Kidney (tissue), 14 donors: Measurements from ENCODE around the gene WASL. TPM values are rescaled to one million over a fixed set of nuclear protein-coding genes. Genes with fewer than 3 reads are reported as not detected.

ENCODE experiments used
- DNase-seq, 5 donors: peaks; one replicate each; pipeline ENCODE4 v3.0.0-alpha.2; 2013 to 2020
- FAIRE-seq: peaks from 2 replicates; lab custom pipeline; 2012; peaks lifted over from hg19 to GRCh38; lab: Jason Lieb, UNC
- H3K27ac ChIP-seq, 2 donors: one replicate each; pipeline ENCODE4 v1.7.0; 2013; ENCODE audit warnings: low read depth in 2 of 2, low read length in 2 of 2, inconsistent platforms in 1 of 2
- H3K27me3 ChIP-seq: one replicate; pipeline ENCODE4 v1.7.1; 2013; ENCODE audit warnings: low read length, inconsistent platforms; ENCODE audit not compliant: control insufficient read depth, insufficient read depth
- H3K36me3 ChIP-seq, 3 donors: one replicate each; pipeline versions ENCODE4 v1.7.0 to v1.7.1; 2013; ENCODE audit warnings: low read length in 3 of 3, control low read depth in 1 of 3, inconsistent platforms in 1 of 3; ENCODE audit not compliant: insufficient read depth in 3 of 3, control insufficient read depth in 2 of 3
- H3K4me1 ChIP-seq, 3 donors: one replicate each; pipeline versions ENCODE4 v1.7.0 to v1.7.1; 2013; ENCODE audit warnings: low read length in 3 of 3, inconsistent platforms in 1 of 3, low read depth in 1 of 3; ENCODE audit not compliant: control insufficient read depth in 2 of 3, insufficient read depth in 2 of 3
- H3K4me3 ChIP-seq, 3 donors: one replicate each; pipeline versions ENCODE4 v1.7.0 to v1.8.1; 2013; ENCODE audit warnings: low read length in 3 of 3, control low read depth in 1 of 3, inconsistent platforms in 1 of 3
- H3K9ac ChIP-seq, 3 donors: one replicate each; pipeline versions ENCODE4 v1.7.0 to v1.7.1; 2013; ENCODE audit warnings: low read length in 3 of 3, control low read depth in 1 of 3, inconsistent platforms in 1 of 3
- H3K9me3 ChIP-seq, 3 donors: one replicate each; pipeline versions ENCODE4 v1.7.0 to v1.7.1; 2013; ENCODE audit warnings: low read length in 3 of 3, control low read depth in 1 of 3, inconsistent platforms in 1 of 3; ENCODE audit not compliant: control insufficient read depth in 2 of 3, insufficient read depth in 1 of 3
- CTCF ChIP-seq: IDR thresholded peaks from 3 replicates; pipeline ENCODE4 v1.5.1; 2012; ENCODE audit warnings: mild to moderate bottlenecking, moderate library complexity, borderline replicate concordance; ENCODE audit not compliant: insufficient read depth; ENCODE audit errors: extremely low read depth
- intact Hi-C: fragments of 100-400 bp; cut with DNase I; formaldehyde crosslinking; loops from one replicate; pipeline ENCODE4 v1.11.1; 2022
- polyA plus RNA-seq: library from polyadenylated mRNA; stranded (reverse); fragments of 350-450 nt; fragmentation: Illumina TruSeq; extraction: RNeasy Lipid Tissue Mini Kit (QIAGEN cat#74804); gene quantifications from one replicate; pipeline ENCODE4 v1.2.3, GENCODE V29; 2014; ENCODE audit warnings: low read depth, low replicate concordance; ENCODE audit not compliant: insufficient read depth
- total RNA-seq: library from RNA; stranded (reverse); fragmentation: NEBNext Ultra II Directional; extraction: Animal tissue kit (Norgen Biotek cat#: 25700); gene quantifications from one replicate; pipeline ENCODE4 v1.2.1, GENCODE V29; 2021
- donor health status: control.
- donor health status: control.
- donor health status: control.
- donor health status: control.
- donor health status: control.
- donor health status: DM: yes; HTN: yes; CAD: no.
- donor health status: Normal renal cell carcinoma (clear cell type).

WASL gene
- total and polyA plus RNA-seq, 2 donors from 2014 or later: 28.7 to 50.4 TPM

GRCh38 chr7:123663200-123663599 is 85.6 kb downstream of the WASL start:
- Histone ChIP-seq H3K27ac (no peak overlapping the region), H3K9me3 (no peaks in the 10 kb centered on the region), H3K9ac (no peak overlapping the region), H3K27me3 (no peaks in the 10 kb centered on the region), H3K4me1 (no peaks in the 10 kb centered on the region), H3K36me3 (no peaks in the 10 kb centered on the region), H3K4me3 (no peak overlapping the region)
- no peak for TF ChIP-seq CTCF
- FAIRE-seq (no peak), DNase-seq (no peak)
- intact Hi-C loops: no loop called here

GRCh38 chr7:123662755-123663154 is 86.0 kb downstream of the WASL start:
- intact Hi-C loops: no loop called here
- no peaks in the 10 kb centered on the region for H3K27me3 ChIP-seq
- DNase-seq: no peak
- H3K36me3 ChIP-seq: no peaks in the 10 kb centered on the region
- TF ChIP-seq CTCF: no peak
- no peaks in the 10 kb centered on the region for H3K4me1 ChIP-seq
- no peak overlapping the region for H3K27ac ChIP-seq
- no peaks in the 10 kb centered on the region for H3K9me3 ChIP-seq
- no peak overlapping the region for H3K9ac ChIP-seq
- H3K4me3 ChIP-seq: no peak overlapping the region
- no peak for FAIRE-seq

- no peak for DNase-seq
- Histone ChIP-seq H3K4me3 (no peak overlapping the region), H3K27me3 (no peaks in the 10 kb centered on the region), H3K4me1 (no peaks in the 10 kb centered on the region), H3K36me3 (no peaks in the 10 kb centered on the region), H3K27ac (no peak overlapping the region), H3K9ac (no peak overlapping the region), H3K9me3 (no peaks in the 10 kb centered on the region)
- no peak for FAIRE-seq
- intact Hi-C loops: no loop called here
- no peak for TF ChIP-seq CTCF
Measured at GRCh38 chr7:123662293-123662692, 86.5 kb downstream of the WASL start.

GRCh38 chr7:123661765-123662164 is 87.0 kb downstream of the WASL start:
- Histone ChIP-seq H3K4me3 (no peak overlapping the region), H3K9ac (no peak overlapping the region), H3K9me3 (no peaks in the 10 kb centered on the region), H3K27ac (no peak overlapping the region), H3K4me1 (no peaks in the 10 kb centered on the region), H3K36me3 (no peaks in the 10 kb centered on the region), H3K27me3 (no peaks in the 10 kb centered on the region)
- intact Hi-C loops: no loop called here
- no peak for FAIRE-seq
- no peak for DNase-seq
- no peak for TF ChIP-seq CTCF
